OCI-LY3 (cell line): Measurements from ENCODE around the gene SLC27A2.

Experiments used
- EZH2phosphoT487 ChIP-seq: fragments of 200-600 bp; shearing (Covaris generic); IDR thresholded peaks from 2 replicates; pipeline ENCODE4 v1.6.1; 2018; ENCODE audit warnings: antibody characterized with exemption, mixed run types, low read depth
- TF ChIP-seq, protein P1 (sequence below): fragments of 200-600, 300-600 bp; sonication (generic); IDR thresholded peaks from 2 replicates; pipeline ENCODE4 v1.5.1; 2014; ENCODE audit warnings: antibody characterized with exemption, low read length, low read depth

- TF ChIP-seq, protein P1, sequence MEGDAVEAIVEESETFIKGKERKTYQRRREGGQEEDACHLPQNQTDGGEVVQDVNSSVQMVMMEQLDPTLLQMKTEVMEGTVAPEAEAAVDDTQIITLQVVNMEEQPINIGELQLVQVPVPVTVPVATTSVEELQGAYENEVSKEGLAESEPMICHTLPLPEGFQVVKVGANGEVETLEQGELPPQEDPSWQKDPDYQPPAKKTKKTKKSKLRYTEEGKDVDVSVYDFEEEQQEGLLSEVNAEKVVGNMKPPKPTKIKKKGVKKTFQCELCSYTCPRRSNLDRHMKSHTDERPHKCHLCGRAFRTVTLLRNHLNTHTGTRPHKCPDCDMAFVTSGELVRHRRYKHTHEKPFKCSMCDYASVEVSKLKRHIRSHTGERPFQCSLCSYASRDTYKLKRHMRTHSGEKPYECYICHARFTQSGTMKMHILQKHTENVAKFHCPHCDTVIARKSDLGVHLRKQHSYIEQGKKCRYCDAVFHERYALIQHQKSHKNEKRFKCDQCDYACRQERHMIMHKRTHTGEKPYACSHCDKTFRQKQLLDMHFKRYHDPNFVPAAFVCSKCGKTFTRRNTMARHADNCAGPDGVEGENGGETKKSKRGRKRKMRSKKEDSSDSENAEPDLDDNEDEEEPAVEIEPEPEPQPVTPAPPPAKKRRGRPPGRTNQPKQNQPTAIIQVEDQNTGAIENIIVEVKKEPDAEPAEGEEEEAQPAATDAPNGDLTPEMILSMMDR: no peak
- no peak for TF ChIP-seq EZH2phosphoT487
These were observed 93.1 kb downstream of the SLC27A2 start for GRCh38 chr15:50275091-50275490.
